NCI-H2029 (cell line): ENCODE results near the gene AGMAT.

Source experiments
- DNase-seq: peaks from one replicate; lab custom pipeline; 2025; lab: John Stamatoyannopoulos, UW

The AGMAT gene, protein sequence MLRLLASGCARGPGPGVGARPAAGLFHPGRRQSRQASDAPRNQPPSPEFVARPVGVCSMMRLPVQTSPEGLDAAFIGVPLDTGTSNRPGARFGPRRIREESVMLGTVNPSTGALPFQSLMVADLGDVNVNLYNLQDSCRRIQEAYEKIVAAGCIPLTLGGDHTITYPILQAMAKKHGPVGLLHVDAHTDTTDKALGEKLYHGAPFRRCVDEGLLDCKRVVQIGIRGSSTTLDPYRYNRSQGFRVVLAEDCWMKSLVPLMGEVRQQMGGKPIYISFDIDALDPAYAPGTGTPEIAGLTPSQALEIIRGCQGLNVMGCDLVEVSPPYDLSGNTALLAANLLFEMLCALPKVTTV

DNA sequence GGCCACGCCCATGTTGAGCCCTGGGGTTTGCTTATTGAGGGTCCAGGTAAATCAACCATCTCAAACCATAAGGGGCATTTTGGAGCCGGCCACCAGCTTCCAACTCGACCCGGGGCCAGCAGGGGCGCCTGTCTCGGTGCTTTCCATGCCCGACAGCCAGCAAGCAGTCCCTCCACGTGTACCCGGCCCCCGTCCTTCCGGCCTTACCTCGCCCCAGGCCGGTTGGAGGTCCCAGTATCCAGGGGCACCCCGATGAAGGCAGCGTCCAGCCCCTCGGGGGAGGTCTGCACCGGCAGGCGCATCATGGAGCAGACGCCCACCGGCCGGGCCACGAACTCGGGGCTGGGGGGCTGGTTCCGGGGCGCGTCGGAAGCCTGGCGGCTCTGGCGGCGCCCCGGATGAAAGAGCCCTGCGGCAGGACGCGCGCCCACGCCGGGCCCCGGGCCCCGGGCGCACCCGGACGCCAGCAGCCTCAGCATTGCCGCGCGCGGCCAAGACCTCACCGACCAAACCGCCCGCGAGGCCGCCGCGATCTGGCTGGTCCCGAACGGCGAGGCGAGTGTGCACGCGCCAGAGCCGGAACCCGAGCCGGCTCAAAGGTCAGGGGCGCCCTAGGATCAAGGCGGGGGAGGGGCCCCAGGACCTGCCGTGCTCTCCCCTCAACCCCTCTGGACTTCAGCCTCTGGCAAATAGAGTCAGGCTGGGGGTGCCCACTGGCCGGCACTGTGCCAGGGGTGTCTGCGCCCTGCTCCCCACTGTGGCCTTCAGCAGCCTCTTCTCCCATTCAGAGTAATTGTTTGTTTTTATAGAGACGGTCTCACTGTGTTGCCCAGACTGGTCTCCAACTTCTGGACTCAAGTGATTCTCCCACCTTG is at the start of gene AGMAT:
AGMAT (minus strand) TSS at position 563 of the 875 bp plus-strand sequence; CDS start at position 479, 84 bp downstream.
- DNase-seq: no peak

DNA sequence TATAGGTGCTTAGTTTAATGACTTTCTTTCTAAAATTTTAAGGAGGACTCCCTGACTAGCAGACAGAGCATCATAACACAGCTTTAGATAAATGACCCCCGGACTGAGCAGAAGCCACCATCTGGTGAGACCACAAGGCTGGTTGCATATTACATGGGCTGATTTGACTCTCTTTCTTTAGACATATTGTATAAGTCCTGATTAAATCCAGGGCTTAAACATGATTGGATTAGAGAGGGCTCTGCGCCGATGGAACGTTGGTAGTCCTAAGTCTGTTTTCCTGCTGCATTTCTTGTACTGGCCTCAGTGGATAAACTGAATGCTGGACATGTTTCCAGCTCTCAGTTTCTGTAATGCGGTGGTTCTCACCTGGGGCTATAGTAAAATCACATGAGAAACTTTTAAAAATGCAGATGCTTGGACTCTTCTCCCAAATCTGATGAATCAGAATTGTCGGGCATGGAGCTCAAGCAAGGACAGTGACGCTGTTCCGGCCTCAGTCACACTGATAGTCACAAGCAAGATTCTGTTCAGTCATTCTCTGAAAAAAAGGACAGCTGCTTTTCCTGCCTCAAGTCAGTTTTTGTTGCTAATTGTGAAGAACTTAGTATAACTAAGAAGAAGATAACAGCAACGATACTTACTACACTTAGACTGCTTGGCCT is 49.0 kb upstream of the AGMAT start:
- DNase-seq: no peak

DNA sequence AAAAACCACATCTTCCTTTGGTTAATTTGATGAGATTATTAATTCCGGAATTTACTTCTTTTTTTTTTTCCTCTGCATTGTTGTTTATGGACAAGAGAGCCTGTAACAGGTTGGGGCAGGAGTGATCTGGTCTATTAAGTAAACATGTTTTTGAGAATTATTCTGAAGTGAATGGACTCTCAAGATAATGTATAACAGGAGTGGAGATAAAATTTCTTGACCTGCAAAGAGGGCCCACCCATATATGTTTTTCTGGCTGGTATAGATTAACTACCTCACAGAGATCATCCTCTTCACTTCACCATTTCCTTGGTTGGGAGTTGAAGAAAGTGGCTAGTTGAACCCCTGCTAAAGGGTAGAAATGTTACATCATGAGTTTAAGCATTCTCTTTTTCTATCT is 43.2 kb upstream of the AGMAT start:
- DNase-seq: no peak

DNA sequence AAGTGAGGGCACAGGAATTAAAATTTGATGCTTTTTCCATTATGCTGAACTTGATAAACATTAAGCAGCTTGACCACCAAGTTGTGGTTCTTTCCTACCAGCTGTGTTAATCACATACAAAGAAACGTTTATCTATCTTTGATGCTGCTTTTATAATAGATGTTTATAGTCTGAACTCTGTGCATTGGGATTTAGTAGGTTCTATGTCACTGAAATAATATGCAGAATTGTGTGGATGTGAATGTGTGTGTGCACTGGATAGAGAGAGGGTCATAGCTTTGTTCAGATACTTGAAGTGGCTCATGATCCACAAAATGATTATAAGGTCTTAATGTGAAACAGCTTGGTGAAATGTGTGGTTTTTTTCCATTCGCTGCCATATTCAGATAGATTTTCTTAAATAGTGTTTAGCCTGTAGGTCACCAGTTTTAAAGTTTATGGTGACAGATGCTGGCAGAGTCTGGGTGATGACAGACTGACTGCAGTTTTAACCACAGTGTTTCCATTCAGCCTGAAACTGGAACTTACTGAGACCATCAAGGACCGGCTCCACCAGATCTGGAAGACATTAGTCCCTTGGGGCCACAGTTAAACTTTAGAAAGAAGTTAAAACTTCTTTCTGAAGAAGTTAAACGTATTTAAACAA is 42.6 kb upstream of the AGMAT start:
- DNase-seq: no peak

DNA sequence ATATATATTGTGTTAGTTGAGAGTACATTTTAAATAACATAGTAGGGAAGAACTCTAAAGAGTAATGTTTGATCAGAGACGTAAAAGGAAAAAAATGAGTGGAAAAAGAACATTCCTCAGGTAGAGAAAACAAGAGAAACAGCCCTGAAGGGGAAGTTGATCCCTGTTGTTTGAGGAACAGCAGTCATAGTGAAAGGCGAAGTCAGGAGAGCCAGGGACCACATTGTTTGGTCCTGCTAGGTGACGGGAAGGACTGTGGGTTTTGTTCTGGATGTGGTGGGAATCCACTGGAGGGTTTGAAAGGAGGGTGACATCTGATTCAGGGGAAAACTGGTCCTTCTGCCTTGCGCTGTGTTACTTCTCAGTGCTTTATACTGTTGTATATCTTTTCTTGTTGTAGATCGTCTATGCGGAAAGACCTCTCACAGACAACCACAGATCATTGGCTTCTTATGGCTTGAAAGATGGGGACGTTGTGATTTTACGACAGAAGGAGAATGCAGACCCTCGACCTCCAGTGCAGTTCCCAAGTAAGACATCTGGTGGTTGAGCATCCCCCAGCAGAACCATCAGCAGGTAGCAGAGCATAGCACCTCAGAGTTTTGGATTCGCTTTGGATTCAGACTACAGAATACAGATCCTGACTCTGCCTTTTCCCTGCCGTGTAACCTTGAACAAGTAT is 41.6 kb upstream of the AGMAT start:
- no peak for DNase-seq

DNA sequence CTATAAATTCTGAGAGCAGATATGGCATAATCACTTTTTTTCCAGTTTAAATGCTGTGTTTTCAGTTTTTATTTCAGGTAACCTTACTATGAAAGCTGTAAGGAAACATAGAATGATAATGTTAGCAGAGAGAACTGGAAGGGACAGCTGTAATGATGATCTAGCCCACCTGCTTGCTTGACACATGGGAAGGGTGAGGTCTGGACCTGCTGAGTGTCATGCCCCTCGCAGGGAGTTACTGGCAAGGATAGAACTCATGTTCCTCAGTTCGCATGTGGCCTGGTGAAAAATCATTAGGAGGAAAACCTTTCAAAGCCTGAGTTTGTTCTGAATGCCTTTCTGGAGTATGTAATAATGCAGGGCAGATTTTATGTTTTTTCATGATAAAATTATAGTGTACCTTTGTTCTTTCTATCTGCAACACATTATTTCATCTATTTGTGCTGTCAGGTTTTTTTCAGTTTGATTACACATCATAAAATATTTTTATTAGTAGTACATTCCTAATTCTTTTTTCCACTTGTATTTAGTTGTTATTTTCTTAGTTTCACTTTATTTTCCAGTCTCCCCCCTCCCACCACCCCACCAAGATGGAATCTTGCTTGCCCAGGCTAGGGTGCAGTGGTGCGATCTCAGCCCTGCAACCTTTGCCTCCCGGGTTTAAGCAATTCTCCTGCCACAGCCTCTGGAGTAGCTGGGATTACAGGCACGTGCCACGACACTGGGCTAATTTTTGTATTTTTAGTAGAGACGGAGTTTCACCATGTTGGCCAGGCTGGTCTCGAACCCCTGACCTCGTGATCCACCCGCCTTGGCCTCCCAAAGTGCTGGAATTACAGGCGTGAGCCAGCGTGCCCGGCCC is 40.4 kb upstream of the AGMAT start:
- no peak for DNase-seq

DNA sequence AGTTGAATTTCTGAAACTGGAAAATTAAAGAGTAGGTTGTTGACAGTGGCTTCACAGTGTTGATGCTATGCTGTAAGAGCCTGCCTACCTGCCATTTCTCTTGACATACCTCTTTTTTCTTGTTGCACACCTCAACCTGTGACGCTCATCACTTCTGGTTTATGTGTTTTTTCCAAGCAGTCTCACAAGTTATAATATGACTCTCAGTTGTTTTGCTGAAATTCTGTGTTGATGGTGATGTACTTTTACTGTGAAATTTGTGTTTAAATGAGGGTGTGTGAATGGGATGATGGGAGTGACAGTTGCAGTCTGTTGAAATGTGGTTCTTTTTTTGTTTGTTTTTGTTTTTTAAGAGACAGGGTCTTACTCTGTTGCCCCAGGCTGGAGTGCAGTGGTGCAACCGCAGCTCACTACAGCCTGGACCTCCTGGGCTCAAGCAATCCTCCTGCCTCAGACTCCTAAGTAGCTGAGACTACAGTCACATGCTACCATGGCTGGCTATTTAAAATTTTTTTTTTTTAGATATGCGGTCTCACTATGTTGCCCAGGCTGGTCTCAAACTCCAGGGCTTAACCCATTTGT is 39.4 kb upstream of the AGMAT start:
- DNase-seq: no peak

DNA sequence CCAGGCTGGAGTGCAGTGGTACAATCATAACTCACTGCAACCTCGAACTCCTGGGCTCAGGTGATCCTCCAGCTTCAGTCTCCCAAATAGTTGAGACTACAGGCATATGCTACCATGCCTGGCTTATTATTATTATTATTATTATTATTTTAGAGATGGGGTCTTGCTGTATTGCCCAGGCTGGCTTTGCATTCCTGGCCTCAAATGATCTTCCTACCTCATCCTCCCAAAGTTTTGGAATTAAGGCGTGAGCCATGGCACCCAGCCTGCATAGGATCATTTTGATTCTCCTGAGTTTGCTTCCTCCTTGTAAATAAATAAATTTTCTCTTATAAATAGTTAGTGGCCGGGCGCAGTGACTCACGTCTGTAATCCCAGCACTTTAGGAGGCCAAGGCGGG is 38.6 kb upstream of the AGMAT start:
- no peak for DNase-seq

DNA sequence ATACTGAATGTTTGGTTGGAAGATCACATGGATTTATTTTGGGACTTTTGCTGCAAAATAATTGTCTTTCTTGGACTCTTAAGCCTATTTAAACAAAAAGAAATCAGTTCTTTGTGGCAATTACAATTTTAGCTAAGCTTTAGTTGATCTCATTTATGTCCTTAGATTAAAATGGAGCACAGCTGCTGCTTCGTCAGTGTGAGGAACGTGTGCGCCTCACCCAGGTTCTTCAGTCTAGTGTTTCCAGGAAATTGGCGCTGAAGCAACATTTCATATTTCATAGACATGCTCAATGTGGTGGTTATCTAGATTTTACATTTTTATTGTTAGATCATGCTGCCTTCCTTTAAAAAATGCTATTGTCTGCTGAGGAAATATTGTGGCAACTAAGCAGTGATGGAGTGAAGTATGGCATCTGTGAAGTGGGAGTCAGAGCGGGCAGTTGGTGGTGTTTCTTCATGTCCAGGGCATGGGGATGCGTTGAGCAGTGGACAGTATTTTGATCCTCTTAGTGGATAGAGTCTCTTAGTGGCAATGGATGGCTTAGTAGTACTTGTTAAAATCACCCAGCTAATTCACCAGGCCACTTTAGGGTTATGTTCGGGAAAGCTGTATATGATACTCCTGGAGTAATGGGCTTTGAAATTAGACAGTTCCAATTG is 38.0 kb upstream of the AGMAT start:
- DNase-seq: no peak

DNA sequence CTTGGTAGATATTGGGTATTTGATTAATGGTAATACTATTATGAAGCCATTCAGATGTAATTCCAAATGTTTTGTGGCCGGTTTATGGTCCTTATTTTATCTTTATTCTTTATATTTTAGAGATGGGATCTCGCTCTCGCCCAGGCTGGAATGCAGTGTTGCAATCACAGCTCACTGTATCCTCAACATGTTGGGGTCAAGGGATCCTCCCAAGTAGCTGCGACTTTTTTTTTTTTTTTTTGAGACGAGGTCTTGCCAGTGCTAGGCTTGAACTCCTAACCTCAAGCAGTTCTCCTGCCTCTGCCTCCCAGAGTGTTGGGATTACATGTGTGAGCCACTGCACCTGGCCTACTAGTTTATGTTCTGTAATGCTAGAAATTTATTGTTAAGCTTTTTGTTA is 37.1 kb upstream of the AGMAT start:
- no peak for DNase-seq

DNA sequence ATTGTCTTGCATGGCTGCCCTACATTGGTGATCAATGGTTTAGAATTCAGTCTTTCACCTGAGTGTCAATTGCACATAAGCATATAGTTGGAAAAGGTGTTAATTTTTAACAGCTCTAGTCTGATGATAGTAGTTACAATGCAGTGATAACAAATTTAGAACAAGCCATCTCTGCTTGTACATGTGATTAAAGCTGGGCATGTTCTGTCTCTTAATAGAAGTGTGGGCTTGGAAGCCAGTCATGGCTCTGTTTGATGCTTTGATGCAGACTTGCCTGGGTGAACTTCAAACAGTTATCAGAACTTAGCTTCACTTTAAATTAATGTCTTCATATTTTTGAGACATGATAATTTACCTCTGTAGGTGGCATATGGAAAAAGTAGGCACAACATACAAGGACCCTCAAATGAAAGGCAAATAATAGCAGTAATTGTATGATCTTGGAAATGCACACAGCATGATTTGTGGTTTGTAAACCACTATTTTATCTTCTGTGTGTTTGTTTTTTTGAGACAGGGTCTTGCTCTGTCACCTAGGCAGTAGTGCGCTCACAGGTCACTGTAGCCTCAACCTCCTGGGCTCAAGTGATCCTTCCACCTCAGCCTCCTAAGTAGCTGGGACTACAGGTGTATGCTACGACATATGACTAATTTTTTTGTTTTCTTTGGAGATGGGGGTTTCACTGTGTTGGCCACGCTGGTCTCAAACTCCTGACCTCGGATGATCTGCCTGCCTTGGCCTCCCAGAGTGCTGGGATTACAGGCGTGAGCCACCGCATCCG is 36.2 kb upstream of the AGMAT start:
- DNase-seq: no peak

DNA sequence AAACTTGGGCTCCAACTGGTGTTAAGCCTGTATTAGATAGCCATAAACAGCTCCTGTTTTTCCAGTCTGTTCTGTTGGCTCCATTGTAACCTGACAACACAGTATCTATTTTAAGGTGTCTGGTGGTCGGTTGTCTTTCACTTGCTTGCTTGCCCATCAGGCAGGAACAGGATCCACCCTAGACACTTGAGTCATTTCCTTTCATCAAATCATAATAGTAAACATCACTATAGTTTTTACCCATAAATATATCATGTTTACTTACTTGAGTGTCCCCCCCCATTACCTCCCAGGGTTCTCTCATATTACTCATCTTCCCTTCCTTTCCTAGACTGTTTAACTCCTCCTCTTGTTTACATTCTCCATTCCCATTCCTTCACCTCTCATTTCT is 35.3 kb upstream of the AGMAT start:
- peak; percentile 67 for DNase-seq

DNA sequence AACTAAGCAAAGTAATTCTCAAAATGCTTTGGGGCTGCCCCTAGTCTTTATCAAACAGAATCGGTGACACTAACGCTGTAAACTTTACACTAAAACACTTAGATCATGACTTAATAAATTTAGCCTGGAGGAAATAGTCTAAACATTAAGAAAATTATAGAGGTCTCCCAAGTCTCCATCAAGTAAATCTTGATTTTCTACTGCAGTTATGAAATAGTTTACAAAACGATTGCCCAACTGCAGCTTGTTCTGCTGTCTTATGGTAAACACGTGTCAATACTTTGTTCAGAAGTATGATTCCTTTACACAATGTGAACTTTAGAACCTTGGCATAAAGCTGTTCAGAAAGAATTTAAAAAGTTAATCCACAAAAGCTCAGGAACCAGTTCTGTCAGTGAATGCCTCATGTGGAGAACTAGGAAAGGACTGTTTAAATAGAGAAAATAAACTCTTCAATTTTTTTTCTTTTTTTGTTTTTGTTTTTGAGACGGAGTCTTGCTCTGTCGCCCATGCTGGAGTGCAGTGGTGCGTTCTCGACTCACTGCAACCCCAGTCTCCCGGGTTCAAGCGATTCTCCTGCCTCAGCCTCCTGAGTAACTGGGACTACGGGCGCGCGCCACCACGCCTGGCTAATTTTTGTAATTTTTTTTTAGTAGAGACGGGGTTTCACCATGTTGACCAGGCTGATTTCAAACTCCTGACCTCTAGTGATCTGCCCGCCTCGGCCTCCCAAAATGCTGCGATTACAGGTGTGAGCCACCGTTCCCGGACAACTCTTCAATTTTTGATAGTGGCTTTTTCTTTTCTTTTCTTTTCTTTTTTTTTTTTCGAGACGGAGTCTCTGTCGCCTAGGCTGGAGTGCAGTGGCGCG is 34.0 kb upstream of the AGMAT start:
- no peak for DNase-seq

DNA sequence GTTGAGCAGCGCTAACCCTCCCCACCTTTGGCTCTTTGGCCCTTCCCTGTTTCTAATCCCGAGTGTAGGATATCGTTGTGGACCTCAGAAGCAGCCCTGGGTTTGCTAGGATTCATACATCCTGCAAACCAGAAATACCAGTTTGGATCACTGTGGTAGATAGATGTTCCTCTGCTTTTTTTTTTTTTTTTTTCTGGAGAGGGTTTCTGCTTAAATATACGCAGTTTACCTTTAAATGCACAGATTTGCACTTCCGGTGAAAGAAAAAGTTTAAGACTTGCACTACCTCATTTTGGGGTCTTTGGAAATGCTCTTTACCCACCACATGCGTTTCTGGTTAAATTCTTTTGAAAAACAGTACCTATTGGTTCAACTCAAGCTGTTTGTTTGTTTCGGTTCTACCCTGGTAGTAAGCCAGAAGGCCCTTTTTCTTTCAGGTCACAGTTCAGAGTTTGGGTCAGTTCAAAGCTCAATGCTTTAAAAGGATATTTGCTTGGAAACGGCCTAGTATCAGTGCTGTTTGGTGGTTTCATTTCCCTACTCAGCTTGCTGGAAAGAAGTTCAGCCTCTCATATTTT is 33.3 kb upstream of the AGMAT start:
- DNase-seq: peak; percentile 46

DNA sequence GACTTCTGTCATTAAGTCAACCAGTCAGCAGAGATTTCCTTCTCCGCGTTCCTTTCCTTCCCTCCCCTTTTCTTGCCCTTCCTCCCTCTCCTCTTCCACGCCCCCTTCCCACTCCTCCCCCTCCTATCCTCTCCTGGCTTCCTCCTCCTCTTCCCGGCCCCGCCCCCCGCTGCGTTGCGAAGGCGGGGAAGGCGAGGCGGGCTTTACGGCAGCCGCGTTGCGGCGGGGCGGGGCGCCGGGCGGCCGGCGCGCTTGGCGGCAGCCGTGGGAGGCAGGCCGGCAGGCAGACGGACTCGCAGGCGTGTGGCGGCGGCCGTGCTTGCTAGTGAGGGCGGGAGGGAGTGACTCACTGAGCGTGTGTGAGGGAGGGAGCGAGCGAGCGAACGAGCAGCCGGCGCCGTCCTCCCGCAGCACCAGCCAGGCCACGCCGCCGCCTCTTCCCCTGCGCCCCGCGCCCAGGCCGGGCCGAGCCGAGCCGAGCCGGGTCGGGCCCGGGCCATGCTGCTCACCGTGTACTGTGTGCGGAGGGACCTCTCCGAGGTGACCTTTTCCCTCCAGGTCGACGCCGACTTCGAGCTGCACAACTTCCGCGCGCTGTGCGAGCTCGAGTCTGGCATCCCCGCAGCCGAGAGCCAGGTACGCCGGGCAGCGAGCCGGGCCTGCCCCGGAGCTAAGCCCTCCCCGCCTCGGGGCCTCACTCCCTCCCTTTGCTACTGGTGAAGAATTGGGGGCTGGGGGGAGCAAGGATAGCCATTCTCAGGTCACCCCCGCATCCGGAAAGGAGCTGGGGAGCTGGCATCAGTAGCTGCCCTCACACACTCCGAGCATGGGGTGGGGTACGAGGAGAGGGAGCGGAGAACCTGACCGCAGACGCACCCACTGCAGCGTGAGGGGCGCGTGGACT is 32.6 kb upstream of the AGMAT start, which contains the start of gene DDI2:
DDI2 (plus strand) TSS at position 286 of the 904 bp plus-strand sequence; CDS start at position 499, 213 bp downstream.
- DNase-seq: peak; percentile 93
